IMR-90 (cell line): ENCODE results near the gene FAHD1. TPM values are rescaled to one million over a fixed set of nuclear protein-coding genes. Genes with fewer than 3 reads are reported as not detected.

Source experiments
- ATAC-seq: fragments of 200-7000 bp; cut with Tn5 transposase; 2 replicates; pipeline ENCODE4 v1.9.1; 2020; ENCODE audit warnings: low read depth, mild to moderate bottlenecking, moderate library complexity
- BruUV-seq: library from RNA; stranded (reverse); fragments of 400-500 nt; replicated peaks from 2 replicates; lab custom pipeline; 2021; lab: Mats Ljungman, UMichigan
- CTCF ChIA-PET: fragments of 300-600 bp; formaldehyde crosslinking; extraction: SDS; loops from one replicate; lab custom pipeline; 2021; ENCODE audit warnings: antibody characterized with exemption; lab: Yijun Ruan, JAX
- POLR2A ChIA-PET: fragments of 300-600 bp; sonication (Branson Sonifier 250); formaldehyde crosslinking; loops from one replicate; lab custom pipeline; 2022; ENCODE audit warnings: antibody characterized with exemption; ENCODE audit not compliant: unreplicated experiment; lab: Charles Lee
- DNase-seq: peaks from one replicate; pipeline ENCODE4 v3.0.0; 2013
- H2AFZ ChIP-seq: replicated peaks from 2 replicates; pipeline ENCODE3; 2013; ENCODE audit warnings: low read length, mild to moderate bottlenecking; ENCODE audit not compliant: poor library complexity
- H2AK5ac ChIP-seq: 2 replicates; pipeline ENCODE4 v1.6.1; 2013; ENCODE audit warnings: low read depth, low read length, inconsistent platforms
- H2AK9ac ChIP-seq: replicated peaks from 2 replicates; pipeline ENCODE3; 2013; ENCODE audit warnings: mild to moderate bottlenecking, low read depth, low read length, moderate library complexity; ENCODE audit not compliant: poor library complexity
- H2BK120ac ChIP-seq: 2 replicates; pipeline ENCODE4 v1.6.1; 2013; ENCODE audit warnings: low read depth, low read length, inconsistent platforms
- H2BK15ac ChIP-seq: 3 replicates; pipeline ENCODE4 v1.6.1; 2013; ENCODE audit warnings: low read depth, low read length, inconsistent platforms
- H2BK20ac ChIP-seq: 2 replicates; pipeline ENCODE4 v1.6.1; 2013; ENCODE audit warnings: low read depth, mild to moderate bottlenecking, inconsistent platforms, low read length, moderate library complexity
- H2BK5ac ChIP-seq: 2 replicates; pipeline ENCODE4 v1.6.1; 2013; ENCODE audit warnings: mild to moderate bottlenecking, low read depth, low read length, inconsistent platforms; ENCODE audit not compliant: poor library complexity, severe bottlenecking
- H3K14ac ChIP-seq: replicated peaks from 2 replicates; pipeline ENCODE4 v1.6.1; 2013; ENCODE audit warnings: low read depth, low read length, inconsistent platforms
- H3K18ac ChIP-seq: 2 replicates; pipeline ENCODE4 v1.6.1; 2013; ENCODE audit warnings: low read depth, low read length, control low read depth
- H3K23ac ChIP-seq: 2 replicates; pipeline ENCODE4 v1.6.1; 2013; ENCODE audit warnings: low read depth, low read length, inconsistent platforms
- H3K27ac ChIP-seq: 2 replicates; pipeline ENCODE4 v1.5.1; 2013; ENCODE audit warnings: mild to moderate bottlenecking, control low read depth, low read length; ENCODE audit not compliant: insufficient read depth
- H3K27me3 ChIP-seq: 2 replicates; pipeline ENCODE4 v1.6.1; 2013; ENCODE audit warnings: low read length; ENCODE audit not compliant: control insufficient read depth, insufficient read depth
- H3K36me3 ChIP-seq: 2 replicates; pipeline ENCODE4 v1.6.1; 2013; ENCODE audit warnings: low read length, mixed read lengths; ENCODE audit not compliant: control insufficient read depth, insufficient read depth
- H3K4ac ChIP-seq: 2 replicates; pipeline ENCODE4 v1.6.1; 2013; ENCODE audit warnings: low read depth, low read length, inconsistent platforms
- H3K4me1 ChIP-seq: 2 replicates; pipeline ENCODE4 v1.6.1; 2013; ENCODE audit warnings: low read length, mixed read lengths; ENCODE audit not compliant: control insufficient read depth, insufficient read depth
- H3K4me2 ChIP-seq: 2 replicates; pipeline ENCODE4 v1.6.1; 2013; ENCODE audit warnings: low read depth, mild to moderate bottlenecking, control low read depth, low read length, moderate library complexity
- H3K4me3 ChIP-seq: 2 replicates; pipeline ENCODE4 v1.5.1; 2013; ENCODE audit warnings: low read depth, mild to moderate bottlenecking, control low read depth, low read length, moderate library complexity; ENCODE audit not compliant: insufficient read depth
- H3K56ac ChIP-seq: 2 replicates; pipeline ENCODE4 v1.6.1; 2013; ENCODE audit warnings: low read length, inconsistent platforms; ENCODE audit not compliant: insufficient read depth; ENCODE audit errors: extremely low read depth
- H3K79me1 ChIP-seq, 2 experiments: 2 replicates each; pipeline ENCODE4 v1.6.1; 2013; ENCODE audit warnings: low read length in 2 of 2, inconsistent platforms in 1 of 2, low read depth in 1 of 2
- H3K9ac ChIP-seq: 2 replicates; pipeline ENCODE4 v1.6.1; 2013; ENCODE audit warnings: low read depth, low read length, control low read depth
- H3K9me1 ChIP-seq: 2 replicates; pipeline ENCODE4 v1.6.1; 2013; ENCODE audit warnings: low read length, inconsistent platforms; ENCODE audit not compliant: insufficient read depth
- H3K9me3 ChIP-seq: 2 replicates; pipeline ENCODE4 v1.6.1; 2013; ENCODE audit warnings: low read length; ENCODE audit not compliant: control insufficient read depth, insufficient read depth
- H4K20me1 ChIP-seq: 2 replicates; pipeline ENCODE4 v1.6.1; 2013; ENCODE audit warnings: low read length, inconsistent platforms; ENCODE audit not compliant: insufficient read depth
- H4K5ac ChIP-seq: 2 replicates; pipeline ENCODE4 v1.6.1; 2013; ENCODE audit warnings: mild to moderate bottlenecking, low read depth, low read length, control low read depth
- H4K8ac ChIP-seq, 2 experiments: 2 replicates each; pipeline ENCODE4 v1.6.1; 2013; ENCODE audit warnings: low read depth in 2 of 2, low read length in 2 of 2, control low read depth in 1 of 2, inconsistent platforms in 1 of 2
- H4K91ac ChIP-seq: 2 replicates; pipeline ENCODE4 v1.6.1; 2013; ENCODE audit warnings: low read depth, low read length, inconsistent platforms; ENCODE audit not compliant: insufficient read depth
- BHLHE40 ChIP-seq: fragments of 150-350 bp; IDR thresholded peaks from 2 replicates; pipeline ENCODE4 v1.6.1; 2016; ENCODE audit warnings: mild to moderate bottlenecking, low read depth, low read length
- CEBPB ChIP-seq: IDR thresholded peaks from 2 replicates; pipeline ENCODE4 v1.6.1; 2012; ENCODE audit warnings: low read depth, low read length, improper control_type of control experiment
- CHD1 ChIP-seq: IDR thresholded peaks from 2 replicates; pipeline ENCODE4 v1.6.1; 2012; ENCODE audit warnings: low read depth, low read length, improper control_type of control experiment
- CTCF ChIP-seq: conservative IDR thresholded peaks from 2 replicates; pipeline ENCODE4 v1.5.1; 2012; ENCODE audit warnings: mild to moderate bottlenecking, low read depth, low read length, improper control_type of control experiment
- FOS ChIP-seq: fragments of 150-350 bp; IDR thresholded peaks from 2 replicates; pipeline ENCODE4 v1.6.1; 2016; ENCODE audit warnings: low read depth, low read length
- MAZ ChIP-seq: IDR thresholded peaks from 2 replicates; pipeline ENCODE4 v1.6.1; 2012; ENCODE audit warnings: low read depth, mild to moderate bottlenecking, low read length, improper control_type of control experiment, moderate library complexity, borderline replicate concordance
- MXI1 ChIP-seq: IDR thresholded peaks from 2 replicates; pipeline ENCODE4 v1.6.1; 2012; ENCODE audit warnings: low read depth, mild to moderate bottlenecking, low read length, moderate library complexity, borderline replicate concordance
- RAD21 ChIP-seq: IDR thresholded peaks from 2 replicates; pipeline ENCODE4 v1.6.1; 2012; ENCODE audit warnings: low read length, improper control_type of control experiment
- RCOR1 ChIP-seq: IDR thresholded peaks from 2 replicates; pipeline ENCODE4 v1.6.1; 2012; ENCODE audit warnings: mild to moderate bottlenecking, low read length, improper control_type of control experiment; ENCODE audit not compliant: insufficient replicate concordance
- RFX5 ChIP-seq: IDR thresholded peaks from 2 replicates; pipeline ENCODE4 v1.8.0; 2012; ENCODE audit warnings: low read depth, mild to moderate bottlenecking, low read length, moderate library complexity
- WGBS, 2 experiments: methylation state at CpG; one replicate each; pipeline versions ENCODE4 v1.1.5 to v1.1.7; 2013; ENCODE audit warnings: missing lambda C conversion rate in 2 of 2; ENCODE audit not compliant: insufficient read length in 1 of 2; ENCODE audit errors: extremely low coverage in 2 of 2; 5-methylcytosine and 5-hydroxymethylcytosine counted together
- dilution Hi-C: fragments of 300-500 bp; cut with HindIII; formaldehyde crosslinking; loops from one replicate; pipeline ENCODE4 v1.14.3; 2018; ENCODE audit warnings: low sequenced_read_pairs; ENCODE audit not compliant: unreplicated experiment
- in situ Hi-C: fragments of 300-500 bp; cut with MboI; formaldehyde crosslinking; loops from 3 replicates; pipeline ENCODE4 v1.14.3; 2019; ENCODE audit warnings: low sequenced_read_pairs, inconsistent platforms, mixed read lengths
- intact Hi-C: fragments of 100-400 bp; cut with micrococcal nuclease; formaldehyde crosslinking; loops from 2 replicates; pipeline ENCODE4 v1.10.0; 2022
- polyA plus RNA-seq, 3 experiments: library from polyadenylated mRNA; depleted of rRNA; stranded (reverse); fragments of >200 nt; gene quantifications; 2 replicates each; pipeline ENCODE4 v1.2.3, GENCODE V29; 2012; ENCODE audit warnings: low replicate concordance in 1 of 3
- total RNA-seq: library from RNA; depleted of rRNA; stranded (reverse); fragments of >200 nt; gene quantifications from 2 replicates; pipeline ENCODE4 v1.2.3, GENCODE V29; 2012
- TF ChIP-seq, protein P1 (sequence below): fragments of 150-350 bp; IDR thresholded peaks from 2 replicates; pipeline ENCODE4 v1.6.1; 2016; ENCODE audit warnings: low read depth, mild to moderate bottlenecking, low read length, moderate library complexity, borderline replicate concordance

Gene FAHD1
- total and polyA plus RNA-seq, 2 of the 4 experiments (the other 2 are of a cell fraction), result 65.3 to 85.9 TPM

DNA sequence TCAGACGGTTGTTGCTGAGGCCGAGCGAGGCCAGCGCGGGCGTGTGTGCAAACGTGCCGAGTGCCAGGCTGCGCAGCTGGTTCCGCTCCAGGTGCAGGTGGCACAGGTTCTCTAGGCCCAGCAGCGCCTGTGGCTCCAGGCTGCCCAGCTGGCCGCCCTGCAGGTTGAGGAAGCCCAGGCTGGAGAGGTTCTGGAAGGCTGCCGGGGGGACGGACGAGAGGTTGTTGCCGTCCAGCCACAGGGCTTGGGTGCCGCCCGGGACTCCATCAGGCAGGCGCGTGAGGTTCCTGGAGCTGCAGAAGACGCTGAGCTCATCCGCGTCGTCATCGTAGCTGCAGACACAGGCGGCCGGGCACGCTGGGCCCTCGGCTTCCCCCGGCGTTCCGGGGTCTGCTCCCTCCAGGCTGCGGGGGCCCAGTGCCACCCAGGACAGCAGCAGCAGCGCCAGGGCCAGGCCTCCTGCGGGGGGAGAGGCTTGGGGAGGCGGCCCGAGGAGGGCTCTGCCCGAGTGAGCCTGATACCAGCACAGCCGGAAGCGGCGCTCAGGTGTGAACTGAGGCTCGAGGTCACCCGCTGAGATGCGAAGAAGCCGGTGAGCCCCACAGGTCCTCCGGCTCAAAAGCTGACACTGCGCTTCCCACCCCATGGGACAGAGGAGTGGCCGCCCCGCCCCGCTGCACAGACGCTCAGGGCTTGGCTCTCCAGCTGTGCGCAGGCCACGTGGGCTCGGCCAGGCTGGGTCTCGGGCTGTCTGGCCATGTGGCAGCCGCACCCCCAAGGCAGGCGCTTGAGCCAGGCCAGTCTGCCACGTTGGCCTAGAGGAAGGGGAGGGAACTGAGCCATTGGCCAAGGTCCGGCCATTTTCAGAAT is 34.8 kb upstream of the FAHD1 start:
- H3K23ac ChIP-seq, result no peak overlapping the region
- no peak overlapping the region for H2BK20ac ChIP-seq
- H3K9me3 ChIP-seq, result peaks cover 2% of the 10 kb centered on the region; the same call in 1 of the 2 replicates
- H3K79me1 ChIP-seq, result peaks cover 0 to 7% of the 10 kb centered on the region in 2 experiments; a peak in 1 of 4 replicates
- DNase-seq, result no peak
- H3K36me3 ChIP-seq, result peaks cover 27% of the 10 kb centered on the region
- dilution Hi-C loops (no loop called here), intact Hi-C loops (no loop called here), in situ Hi-C loops (no loop called here)
- WGBS, 2 experiments, result 86% methylated on average over 27 of the region's 59 CpGs; no CpG with 5 or more reads in 1 of the 2 experiments
- H4K5ac ChIP-seq, result no peak overlapping the region
- H3K27ac ChIP-seq, result no peak overlapping the region
- no peak overlapping the region for H3K4ac ChIP-seq
- H3K18ac ChIP-seq, result no peak overlapping the region
- ChIA-PET POLR2A (no interaction called here), CTCF (no interaction called here)
- H3K4me3 ChIP-seq, result no peak overlapping the region
- H4K91ac ChIP-seq, result no peak overlapping the region
- H3K56ac ChIP-seq, result no peak overlapping the region
- H3K4me1 ChIP-seq, result no peaks in the 10 kb centered on the region
- no peak overlapping the region for H2AFZ ChIP-seq
- H2BK5ac ChIP-seq, result no peak overlapping the region
- no peak overlapping the region for H2AK9ac ChIP-seq
- H3K27me3 ChIP-seq, result no peaks in the 10 kb centered on the region
- H4K20me1 ChIP-seq, result peaks cover 6% of the 10 kb centered on the region
- no peak overlapping the region for H3K9ac ChIP-seq
- no peak overlapping the region for H2AK5ac ChIP-seq
- H3K14ac ChIP-seq, result no peak overlapping the region
- no TSS peak for BruUV-seq
- H2BK120ac ChIP-seq, result no peak overlapping the region
- H3K4me2 ChIP-seq, result no peak overlapping the region
- H2BK15ac ChIP-seq, result no peak overlapping the region
- 0 out of 2 replicates have a peak, but pooled peaks cover 2% of the 10 kb centered on the region for H3K9me1 ChIP-seq
- no peak overlapping the region for H4K8ac ChIP-seq
- no peak for ATAC-seq
- TF ChIP-seq, protein P1, sequence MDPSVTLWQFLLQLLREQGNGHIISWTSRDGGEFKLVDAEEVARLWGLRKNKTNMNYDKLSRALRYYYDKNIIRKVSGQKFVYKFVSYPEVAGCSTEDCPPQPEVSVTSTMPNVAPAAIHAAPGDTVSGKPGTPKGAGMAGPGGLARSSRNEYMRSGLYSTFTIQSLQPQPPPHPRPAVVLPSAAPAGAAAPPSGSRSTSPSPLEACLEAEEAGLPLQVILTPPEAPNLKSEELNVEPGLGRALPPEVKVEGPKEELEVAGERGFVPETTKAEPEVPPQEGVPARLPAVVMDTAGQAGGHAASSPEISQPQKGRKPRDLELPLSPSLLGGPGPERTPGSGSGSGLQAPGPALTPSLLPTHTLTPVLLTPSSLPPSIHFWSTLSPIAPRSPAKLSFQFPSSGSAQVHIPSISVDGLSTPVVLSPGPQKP, result no peak
- TF ChIP-seq MXI1 (no peak), CTCF (no peak), RAD21 (no peak), CEBPB (no peak), CHD1 (no peak), RFX5 (no peak), BHLHE40 (no peak), MAZ (no peak), FOS (no peak), RCOR1 (no peak)
